WERI-Rb-1 (cell line): ENCODE data around the gene OR2T27.

Experiments
- DNase-seq: peaks from one replicate; pipeline ENCODE4 v3.0.0-alpha.2; 2020
- H3K27ac ChIP-seq: fragments of 250-450 bp; sonication (Bioruptor Pico); 2 replicates; pipeline ENCODE4 v1.5.1; 2020; ENCODE audit warnings: mild to moderate bottlenecking, moderate library complexity
- H3K27me3 ChIP-seq: fragments of 250-450 bp; sonication (Bioruptor Pico); 2 replicates; pipeline ENCODE4 v1.5.1; 2021; ENCODE audit warnings: mild to moderate bottlenecking, low read depth, moderate library complexity; ENCODE audit not compliant: insufficient read depth, severe bottlenecking
- H3K36me3 ChIP-seq: fragments of 250-450 bp; sonication (Bioruptor Pico); 2 replicates; pipeline ENCODE4 v1.5.1; 2020; ENCODE audit warnings: mild to moderate bottlenecking, moderate library complexity
- H3K4me3 ChIP-seq: 2 replicates; pipeline ENCODE4 v1.5.1; 2011; ENCODE audit warnings: low read depth, mild to moderate bottlenecking, control low read depth, low read length
- H3K9me3 ChIP-seq: fragments of 250-450 bp; sonication (Bioruptor Pico); 2 replicates; pipeline ENCODE4 v1.5.1; 2021; ENCODE audit warnings: mild to moderate bottlenecking, moderate library complexity; ENCODE audit not compliant: severe bottlenecking
- TF ChIP-seq, protein P1 (sequence below): IDR thresholded peaks from 2 replicates; pipeline ENCODE4 v1.5.1; 2011; ENCODE audit warnings: low read depth, mild to moderate bottlenecking, control low read depth, inconsistent platforms, low read length

OR2T27 gene

DNA sequence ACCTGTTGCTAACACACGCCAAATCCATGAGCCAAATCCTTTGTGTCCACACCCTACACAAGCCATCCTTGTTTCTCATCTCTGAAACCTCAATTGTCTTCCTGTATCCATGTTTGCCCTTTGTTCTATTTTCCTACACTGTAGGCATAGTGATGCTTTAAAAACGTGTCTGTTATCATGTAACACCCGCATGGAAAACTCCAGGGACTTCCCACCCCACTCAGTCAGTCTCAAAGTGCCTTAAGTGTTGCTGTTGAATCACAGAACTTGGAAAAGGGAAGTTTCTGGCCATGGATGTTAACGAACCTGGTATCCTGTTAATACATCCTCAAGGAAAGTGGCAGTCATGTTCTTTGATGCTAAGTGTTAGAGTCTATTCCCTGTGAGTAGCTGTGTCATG, 30.2 kb downstream of the OR2T27 start:
- Histone ChIP-seq H3K4me3 (no peak overlapping the region), H3K9me3 (no peaks in the 10 kb centered on the region), H3K27ac (no peak overlapping the region), H3K27me3 (peaks cover 93% of the 10 kb centered on the region), H3K36me3 (no peaks in the 10 kb centered on the region)
- TF ChIP-seq, protein P1, sequence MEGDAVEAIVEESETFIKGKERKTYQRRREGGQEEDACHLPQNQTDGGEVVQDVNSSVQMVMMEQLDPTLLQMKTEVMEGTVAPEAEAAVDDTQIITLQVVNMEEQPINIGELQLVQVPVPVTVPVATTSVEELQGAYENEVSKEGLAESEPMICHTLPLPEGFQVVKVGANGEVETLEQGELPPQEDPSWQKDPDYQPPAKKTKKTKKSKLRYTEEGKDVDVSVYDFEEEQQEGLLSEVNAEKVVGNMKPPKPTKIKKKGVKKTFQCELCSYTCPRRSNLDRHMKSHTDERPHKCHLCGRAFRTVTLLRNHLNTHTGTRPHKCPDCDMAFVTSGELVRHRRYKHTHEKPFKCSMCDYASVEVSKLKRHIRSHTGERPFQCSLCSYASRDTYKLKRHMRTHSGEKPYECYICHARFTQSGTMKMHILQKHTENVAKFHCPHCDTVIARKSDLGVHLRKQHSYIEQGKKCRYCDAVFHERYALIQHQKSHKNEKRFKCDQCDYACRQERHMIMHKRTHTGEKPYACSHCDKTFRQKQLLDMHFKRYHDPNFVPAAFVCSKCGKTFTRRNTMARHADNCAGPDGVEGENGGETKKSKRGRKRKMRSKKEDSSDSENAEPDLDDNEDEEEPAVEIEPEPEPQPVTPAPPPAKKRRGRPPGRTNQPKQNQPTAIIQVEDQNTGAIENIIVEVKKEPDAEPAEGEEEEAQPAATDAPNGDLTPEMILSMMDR = no peak
- no peak for DNase-seq

DNA sequence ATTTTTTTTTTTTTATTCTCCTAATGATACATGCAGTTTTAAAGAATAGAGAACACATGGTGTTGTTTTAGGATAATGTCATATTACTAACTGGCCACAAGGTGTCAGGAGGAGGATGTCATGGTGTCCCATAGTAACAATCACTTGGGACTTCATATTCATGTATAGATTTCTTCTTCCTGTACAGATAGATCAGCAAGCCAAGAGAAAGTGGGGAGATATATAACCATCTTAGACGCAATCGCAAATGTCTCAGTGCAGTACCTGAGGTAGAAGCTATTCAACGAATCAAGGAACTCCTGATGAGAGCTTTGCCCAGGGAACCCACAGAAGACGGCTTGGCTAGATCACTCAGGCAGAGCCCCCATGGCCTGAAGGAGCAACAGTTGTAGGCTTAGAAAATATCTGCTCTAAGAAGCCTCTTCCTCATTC, 32.7 kb downstream of the OR2T27 start:
- no peaks in the 10 kb centered on the region for H3K36me3 ChIP-seq
- DNase-seq = no peak
- no peak overlapping the region for H3K27ac ChIP-seq
- no peaks in the 10 kb centered on the region for H3K9me3 ChIP-seq
- no peak overlapping the region for H3K4me3 ChIP-seq
- TF ChIP-seq, protein P1 = peak; percentile 25; the same call in 1 of the 2 replicates
- H3K27me3 ChIP-seq = peaks cover 84% of the 10 kb centered on the region

DNA sequence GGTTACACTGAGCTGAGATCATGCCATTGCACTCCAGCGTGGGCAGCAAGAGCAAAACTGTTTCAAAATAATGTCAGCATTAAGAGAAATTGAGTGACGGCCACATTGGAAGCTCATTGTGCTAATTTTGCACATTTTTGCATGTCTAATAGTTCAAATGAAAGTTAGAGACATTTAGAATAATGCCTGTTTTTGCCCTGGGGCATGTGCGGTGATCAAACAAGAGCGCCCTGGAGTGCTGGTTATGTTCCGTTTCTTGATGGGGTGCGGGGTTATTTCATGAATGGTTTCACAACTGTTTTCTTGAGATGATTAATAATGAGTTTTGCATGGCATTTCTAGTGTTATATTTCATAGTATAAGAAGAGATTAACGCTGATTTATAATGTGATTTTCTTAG, 33.6 kb downstream of the OR2T27 start:
- H3K27me3 ChIP-seq = peaks cover 76% of the 10 kb centered on the region
- TF ChIP-seq, protein P1 = no peak
- H3K4me3 ChIP-seq = no peak overlapping the region
- H3K9me3 ChIP-seq = no peaks in the 10 kb centered on the region
- DNase-seq = no peak
- no peaks in the 10 kb centered on the region for H3K36me3 ChIP-seq
- H3K27ac ChIP-seq = no peak overlapping the region

DNA sequence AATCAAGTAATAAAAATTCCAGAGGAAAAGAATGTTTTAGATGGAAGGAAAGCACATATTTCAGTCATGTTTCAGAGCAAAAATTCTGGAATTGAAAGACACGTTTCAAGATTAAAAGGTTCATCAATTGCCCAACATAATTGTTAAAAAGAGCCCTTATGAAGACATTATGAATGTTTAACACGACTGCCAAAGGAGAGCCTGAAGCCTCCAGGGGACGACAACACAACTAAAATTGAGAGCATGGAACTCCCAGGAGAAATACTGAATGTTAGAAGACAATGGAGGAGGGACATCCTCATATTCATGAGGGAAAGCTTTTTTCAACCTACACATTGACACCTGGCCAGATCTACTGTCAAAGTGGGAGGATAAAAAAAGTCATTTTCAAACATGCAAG, 36.5 kb downstream of the OR2T27 start:
- H3K27ac ChIP-seq = no peak overlapping the region
- peak; percentile 55 for DNase-seq
- H3K9me3 ChIP-seq = no peaks in the 10 kb centered on the region
- H3K4me3 ChIP-seq = no peak overlapping the region
- TF ChIP-seq, protein P1 = peak; percentile 57
- peaks cover 66% of the 10 kb centered on the region for H3K27me3 ChIP-seq
- no peaks in the 10 kb centered on the region for H3K36me3 ChIP-seq

DNA sequence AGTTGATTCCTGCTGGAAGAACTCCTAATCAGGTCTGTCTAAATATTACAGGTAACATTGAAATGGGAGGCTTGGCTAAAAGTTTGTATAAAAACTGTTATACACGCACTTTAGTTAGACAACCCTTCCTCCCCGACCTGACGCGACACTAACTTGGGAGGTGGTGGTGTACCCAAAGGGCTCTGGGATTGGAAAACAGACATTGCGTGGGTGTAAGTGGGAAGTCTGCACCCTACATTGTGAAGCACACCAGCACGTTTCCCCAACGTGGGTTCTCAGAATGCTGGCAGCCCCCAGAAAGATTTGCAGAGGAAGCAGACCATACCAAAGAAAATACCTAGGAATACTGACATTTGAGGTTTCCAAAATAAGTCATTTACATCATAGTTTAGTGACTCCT, 37.2 kb downstream of the OR2T27 start:
- no peak overlapping the region for H3K27ac ChIP-seq
- no peaks in the 10 kb centered on the region for H3K36me3 ChIP-seq
- no peak overlapping the region for H3K4me3 ChIP-seq
- TF ChIP-seq, protein P1 = no peak
- no peak for DNase-seq
- H3K27me3 ChIP-seq = peaks cover 68% of the 10 kb centered on the region
- H3K9me3 ChIP-seq = no peaks in the 10 kb centered on the region

DNA sequence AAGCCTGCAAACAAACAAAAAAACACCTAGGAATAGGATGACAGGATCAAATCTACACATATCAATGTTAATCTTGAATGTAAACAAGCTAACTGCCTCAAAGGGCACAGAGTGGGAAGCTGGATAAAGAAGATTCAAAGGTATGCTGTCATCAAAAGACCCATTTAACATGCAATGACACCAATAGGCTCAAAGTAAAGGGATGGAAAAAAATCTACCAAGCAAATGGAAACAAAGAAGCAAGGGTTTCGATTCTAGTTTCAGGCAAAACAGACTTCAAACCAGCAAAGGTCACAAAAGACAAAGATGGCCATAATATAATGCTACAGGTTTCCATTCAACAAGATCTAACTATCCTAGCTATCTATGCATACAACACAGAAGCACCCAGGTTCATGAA, 41.6 kb downstream of the OR2T27 start:
- Histone ChIP-seq H3K9me3 (no peaks in the 10 kb centered on the region), H3K36me3 (no peaks in the 10 kb centered on the region), H3K27me3 (peaks cover 67% of the 10 kb centered on the region), H3K4me3 (no peak overlapping the region), H3K27ac (no peak overlapping the region)
- TF ChIP-seq, protein P1 = no peak
- no peak for DNase-seq
